NCI-H1436 treated with DMSO at 0.1 percent for 48 hours (cell line): Measurements from ENCODE around the gene LTA.
"Not testable (repeated sequence)": the region's sequence is repeated elsewhere in the genome, so short reads cannot be mapped to it uniquely, and the experiment has no call there.

Experiments used
- DNase-seq: peaks from one replicate; lab custom pipeline; 2025; lab: John Stamatoyannopoulos, UW

LTA gene

DNA sequence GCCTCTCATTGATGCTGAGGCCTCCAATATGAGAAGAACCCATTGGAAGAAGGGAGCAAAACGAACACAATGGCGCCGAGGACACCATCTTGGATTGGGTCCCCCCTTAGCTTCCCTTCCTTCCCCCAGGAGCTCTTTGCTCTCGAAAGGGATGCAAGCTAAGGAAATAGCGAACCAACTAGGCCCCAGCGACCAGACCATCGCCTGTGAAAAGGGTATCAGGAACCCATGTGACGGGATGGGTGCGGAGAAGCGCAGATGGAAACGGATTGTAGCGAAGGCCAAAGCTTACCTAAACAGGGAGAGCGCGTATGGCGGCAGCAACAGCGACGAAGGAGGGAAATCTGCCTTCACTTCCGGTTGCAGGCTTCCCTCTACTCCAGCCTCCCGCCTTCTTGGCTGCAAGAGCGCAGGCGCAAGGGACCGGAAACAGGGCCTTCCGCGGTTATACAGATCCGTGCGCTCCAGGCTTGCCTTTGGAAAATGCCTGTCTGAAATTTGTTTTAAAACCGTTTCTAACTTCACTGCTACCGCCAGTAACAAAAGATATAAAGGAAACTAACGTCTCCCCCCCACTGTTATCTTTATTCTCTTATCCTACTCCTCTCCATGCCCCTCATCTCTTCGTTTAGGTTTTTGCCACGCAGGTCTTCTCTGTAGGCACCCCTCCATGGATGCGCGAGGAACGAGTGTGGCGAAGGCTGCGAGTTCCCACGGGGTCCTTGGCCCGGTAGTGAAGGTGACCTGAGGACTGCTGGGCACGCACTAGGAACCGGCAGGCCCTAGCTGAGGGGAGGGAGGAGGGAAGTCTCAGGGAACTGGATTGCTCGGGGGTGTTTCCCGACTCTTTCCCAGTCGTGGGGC, 30.2 kb upstream of the LTA start, which contains the start of gene DDX39B:
Gene DDX39B (minus strand): TSS at position 346 of the 864 bp plus-strand sequence. CDS start 1,471 bp downstream, outside the sequence.
- DNase-seq = peak; percentile 79

GRCh38 chr6:31543639-31544038, 28.4 kb upstream of the LTA start:
- no peak for DNase-seq

GRCh38 chr6:31544676-31545075, 27.4 kb upstream of the LTA start:
- DNase-seq = no peak

GRCh38 chr6:31545291-31545690, 26.8 kb upstream of the LTA start:
- no peak for DNase-seq

GRCh38 chr6:31546339-31546957, 25.6 kb upstream of the LTA start, which contains the start of gene ATP6V1G2:
Gene ATP6V1G2 (minus strand): TSS chr6:31546608. CDS start chr6:31546559, 49 bp downstream.
- peak; percentile 83 for DNase-seq

GRCh38 chr6:31546958-31547726, 24.9 kb upstream of the LTA start, which contains the start of gene NFKBIL1:
Gene NFKBIL1 (plus strand): TSS chr6:31547608. CDS start chr6:31547695, 87 bp downstream.
- DNase-seq = peak; percentile 96

GRCh38 chr6:31547727-31548543, 24.2 kb upstream of the LTA start:
- no peak for DNase-seq

- DNase-seq = no peak
Measured at GRCh38 chr6:31548544-31548873, 23.6 kb upstream of the LTA start.

DNA sequence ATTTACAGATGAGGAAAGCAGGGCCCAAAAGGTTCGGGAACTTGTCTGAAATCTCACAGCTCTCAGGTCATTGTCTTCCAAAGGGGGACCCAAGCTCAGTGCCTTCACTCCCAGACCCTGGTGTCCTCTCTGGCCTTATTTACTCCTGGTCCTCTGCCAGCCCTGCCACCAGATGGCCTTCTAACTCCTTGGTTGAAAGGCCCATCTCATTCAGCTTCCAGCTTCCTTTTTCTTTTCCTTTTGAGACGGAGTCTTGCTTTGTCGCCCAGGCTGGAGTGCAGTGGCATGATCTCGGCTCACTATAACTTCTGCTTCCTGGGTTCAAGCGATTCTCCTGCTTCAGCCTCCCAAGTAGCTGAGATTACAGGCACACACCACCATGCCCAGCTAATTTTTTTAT, 20.7 kb upstream of the LTA start:
- DNase-seq = not testable (repeated sequence)

GRCh38 chr6:31556307-31556706, 15.8 kb upstream of the LTA start:
- no peak for DNase-seq

DNA sequence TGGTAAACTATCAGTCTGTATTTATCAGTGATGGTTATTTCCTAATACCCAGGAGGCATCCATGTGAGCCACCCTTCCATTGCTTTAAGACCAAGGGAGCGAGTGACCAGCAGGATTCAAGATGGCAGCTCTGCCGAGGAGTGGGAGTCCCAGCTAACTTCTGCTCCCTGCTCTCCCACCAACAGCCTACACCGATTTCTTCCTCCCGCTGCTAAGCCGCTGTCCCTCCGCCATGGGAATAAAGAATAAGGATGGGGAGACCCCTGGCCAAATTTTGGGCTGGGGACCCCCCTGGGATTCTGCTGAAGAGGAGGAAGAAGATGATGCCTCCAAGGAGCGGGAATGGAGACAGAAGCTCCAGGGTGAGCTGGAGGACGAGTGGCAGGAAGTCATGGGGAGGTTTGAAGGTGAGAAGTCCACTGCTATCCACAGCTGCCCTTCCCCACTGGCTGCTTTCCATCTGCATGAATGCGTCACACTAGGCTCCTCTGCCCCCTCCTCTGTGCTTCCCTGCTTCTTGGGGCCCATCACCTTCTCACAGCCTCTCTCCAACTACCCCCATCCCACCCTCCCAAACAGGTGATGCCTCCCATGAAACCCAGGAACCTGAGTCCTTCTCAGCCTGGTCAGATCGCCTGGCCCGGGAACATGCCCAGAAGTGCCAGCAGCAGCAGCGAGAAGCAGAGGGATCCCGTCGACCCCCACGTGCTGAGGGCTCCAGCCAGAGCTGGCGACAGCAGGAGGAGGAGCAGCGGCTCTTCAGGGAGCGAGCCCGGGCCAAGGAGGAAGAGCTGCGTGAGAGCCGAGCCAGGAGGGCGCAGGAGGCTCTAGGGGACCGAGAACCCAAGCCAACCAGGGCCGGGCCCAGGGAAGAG, 14.4 kb upstream of the LTA start:
- DNase-seq = no peak

- DNase-seq = no peak
Measured at GRCh38 chr6:31558318-31558625, 13.8 kb upstream of the LTA start.

DNA sequence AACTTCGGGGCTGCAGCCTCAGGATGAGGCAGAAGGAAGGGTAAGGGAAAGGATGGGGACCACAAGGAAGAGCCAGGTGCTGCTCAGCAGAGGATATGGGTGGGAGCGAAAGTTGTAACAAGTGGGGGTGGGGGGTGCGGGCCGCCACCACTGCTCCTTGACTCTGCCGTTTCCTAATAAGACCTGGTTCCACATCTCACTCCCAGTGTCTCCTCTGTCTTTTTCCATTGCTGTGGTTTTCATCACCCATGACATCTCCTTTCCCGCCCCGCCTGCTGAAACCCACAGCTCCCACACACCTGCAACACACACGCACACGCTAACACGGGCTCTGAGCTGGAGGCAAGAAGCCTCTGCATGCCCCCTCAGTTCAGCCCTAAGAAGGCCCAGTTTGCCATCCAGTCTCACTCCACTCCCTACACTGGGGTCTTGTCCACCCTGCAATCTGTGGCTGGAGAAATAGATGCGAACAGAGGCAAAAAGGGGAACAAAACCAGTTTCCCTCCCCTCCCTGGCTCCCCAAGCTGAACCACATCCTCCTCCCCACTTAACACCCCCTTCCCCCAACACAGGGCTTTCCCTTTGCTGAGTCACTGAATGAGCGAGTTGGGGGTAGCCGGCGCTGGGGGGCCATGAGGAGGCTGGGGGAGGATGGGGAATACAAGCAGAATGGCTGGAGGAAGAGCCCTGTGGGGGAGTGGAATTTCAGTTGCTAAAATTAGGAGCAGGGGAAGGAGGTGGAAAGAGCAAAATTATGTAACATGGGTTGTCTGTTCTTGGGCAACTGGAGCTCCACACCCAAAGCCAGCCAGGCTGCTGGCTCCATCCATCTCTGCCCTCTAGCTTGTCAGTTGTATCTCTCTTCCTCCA, 13.2 kb upstream of the LTA start:
- DNase-seq = no peak

- no peak for DNase-seq
Measured at GRCh38 chr6:31559606-31559957, 12.5 kb upstream of the LTA start.

DNA sequence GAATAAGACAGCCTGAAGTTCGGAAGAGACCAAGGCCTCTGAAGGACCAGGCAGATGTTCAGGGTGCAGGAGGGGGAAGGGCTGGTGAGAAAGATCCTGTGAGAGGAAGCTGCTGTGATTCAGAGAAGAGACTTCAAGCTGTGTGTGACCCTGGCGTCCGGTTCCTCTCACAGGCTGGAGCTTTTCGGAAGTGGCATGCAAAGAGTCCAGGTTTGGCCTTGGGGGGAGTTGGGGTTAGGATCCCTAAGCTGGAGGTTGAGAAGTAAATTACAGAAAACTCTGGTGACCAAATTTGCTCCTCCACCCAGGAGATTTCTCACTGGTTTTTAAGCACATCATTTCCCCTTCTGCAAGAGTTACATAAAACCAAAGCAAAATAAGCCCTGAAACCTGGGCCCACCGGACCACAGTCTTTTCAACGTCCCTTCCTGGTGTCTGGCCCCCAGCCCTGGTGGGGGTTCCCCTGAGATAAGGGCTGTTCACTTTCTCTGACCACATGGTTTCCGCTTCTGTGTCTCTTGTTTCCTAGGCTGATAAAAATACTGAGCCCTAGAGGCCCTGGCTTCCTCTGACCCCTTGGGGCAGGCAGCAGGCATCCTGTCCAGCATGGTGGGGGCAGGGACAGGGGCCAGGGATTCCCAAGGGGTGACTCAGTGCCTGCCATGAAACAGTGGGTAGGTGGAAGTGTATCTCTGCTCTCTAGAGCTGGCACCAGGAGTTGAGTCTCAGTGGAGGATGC, 12.0 kb upstream of the LTA start:
- DNase-seq = no peak

GRCh38 chr6:31560697-31561058, 11.4 kb upstream of the LTA start:
- DNase-seq = no peak

- DNase-seq = no peak
Measured at GRCh38 chr6:31567531-31568370, 4.3 kb upstream of the LTA start.

- DNase-seq = no peak
Measured at GRCh38 chr6:31568537-31568961, 3.5 kb upstream of the LTA start.
